Stimulated activated CD4-positive, alpha-beta T cell treated with anti-CD3 and anti-CD28 coated beads, Interleukin-15, amount 100 ng/mL, for 24 hours (primary cell): ENCODE measurements around the gene PHRF1.
"Not testable (repeated sequence)": the region's sequence is repeated elsewhere in the genome, so short reads cannot be mapped to it uniquely, and the experiment has no call there.

ENCODE experiments used
- DNase-seq: peaks from one replicate; pipeline ENCODE4 v3.0.0-alpha.2; 2020

Gene PHRF1

GRCh38 chr11:636511-637332, 60.5 kb downstream of the PHRF1 start, which contains the start of gene DRD4:
TSS of gene DRD4 (plus strand) at chr11:637269. CDS start at chr11:637305, 36 bp downstream.
- no peak for DNase-seq

GRCh38 chr11:637333-637592, 61.0 kb downstream of the PHRF1 start:
- no peak for DNase-seq

GRCh38 chr11:637593-638521, 61.6 kb downstream of the PHRF1 start:
- no peak for DNase-seq

GRCh38 chr11:638631-639331, 62.5 kb downstream of the PHRF1 start:
- no peak for DNase-seq

GRCh38 chr11:639332-639955, 63.2 kb downstream of the PHRF1 start:
- no peak for DNase-seq

GRCh38 chr11:640021-640706, 63.9 kb downstream of the PHRF1 start:
- DNase-seq, result no peak

- no peak for DNase-seq
These were observed 65.6 kb downstream of the PHRF1 start for GRCh38 chr11:641806-642370.

- DNase-seq, result no peak
These were observed 67.1 kb downstream of the PHRF1 start for GRCh38 chr11:643366-643765.

- no peak for DNase-seq
These were observed 67.8 kb downstream of the PHRF1 start for GRCh38 chr11:643849-644738.

- DNase-seq, result no peak
These were observed 69.3 kb downstream of the PHRF1 start for GRCh38 chr11:645536-645935.

GRCh38 chr11:646214-646613, 69.9 kb downstream of the PHRF1 start:
- DNase-seq, result no peak

GRCh38 chr11:647672-648158, 71.4 kb downstream of the PHRF1 start:
- not testable (repeated sequence) for DNase-seq

GRCh38 chr11:650482-650881, 74.2 kb downstream of the PHRF1 start:
- DNase-seq, result no peak

- DNase-seq, result not testable (repeated sequence)
These were observed 76.9 kb downstream of the PHRF1 start for GRCh38 chr11:653136-653535.

- no peak for DNase-seq
These were observed 77.6 kb downstream of the PHRF1 start for GRCh38 chr11:653837-654236.

GRCh38 chr11:654444-654843, 78.2 kb downstream of the PHRF1 start:
- not testable (repeated sequence) for DNase-seq

- no peak for DNase-seq
These were observed 78.9 kb downstream of the PHRF1 start for GRCh38 chr11:655036-655726.

GRCh38 chr11:656426-656825, 80.2 kb downstream of the PHRF1 start:
- no peak for DNase-seq

- DNase-seq, result no peak
These were observed 80.6 kb downstream of the PHRF1 start for GRCh38 chr11:656866-657265.

- no peak for DNase-seq
These were observed 81.4 kb downstream of the PHRF1 start for GRCh38 chr11:657691-658126.
